CD14-positive monocyte (primary cell): ENCODE data around the gene SGK1. TPM values are rescaled to one million over a fixed set of nuclear protein-coding genes. Genes with fewer than 3 reads are reported as not detected.

ENCODE experiments used
- DNase-seq, 3 donors: peaks; one replicate each; pipeline ENCODE4 v3.0.0-alpha.2; 2011 to 2022
- H2AFZ ChIP-seq: 2 replicates; pipeline ENCODE4 v1.6.0; 2012; ENCODE audit warnings: mild to moderate bottlenecking, low read depth, low read length, inconsistent platforms; ENCODE audit not compliant: insufficient read depth, poor library complexity, severe bottlenecking
- H3K27ac ChIP-seq, 2 donors: 1 replicate in 1 of 2; 2 replicates in 1 of 2; pipeline ENCODE4 v1.5.1; 2012 to 2013; ENCODE audit warnings: low read length in 2 of 2, control low read depth in 1 of 2, inconsistent platforms in 1 of 2, low read depth in 1 of 2, mild to moderate bottlenecking in 1 of 2
- H3K27me3 ChIP-seq, 2 donors: one replicate each; pipeline versions ENCODE4 v1.6.0 to v1.6.1; 2011 to 2013; ENCODE audit warnings: low read length in 2 of 2; ENCODE audit not compliant: control insufficient read depth in 2 of 2, insufficient read depth in 2 of 2
- H3K36me3 ChIP-seq, 2 donors: replicated peaks in 1 of 2; 1 replicate in 1 of 2; 2 replicates in 1 of 2; pipeline versions ENCODE4 v1.5.1 to v1.6.1; 2012 to 2013; ENCODE audit warnings: low read length in 2 of 2, control low read depth in 1 of 2, inconsistent platforms in 1 of 2, mild to moderate bottlenecking in 1 of 2; ENCODE audit not compliant: insufficient read depth in 2 of 2, control insufficient read depth in 1 of 2
- H3K4me1 ChIP-seq, 2 donors: 1 replicate in 1 of 2; 2 replicates in 1 of 2; pipeline versions ENCODE4 v1.5.1 to v1.6.1; 2012 to 2013; ENCODE audit warnings: low read length in 2 of 2, control low read depth in 1 of 2, inconsistent platforms in 1 of 2, mild to moderate bottlenecking in 1 of 2, moderate library complexity in 1 of 2; ENCODE audit not compliant: insufficient read depth in 2 of 2, control insufficient read depth in 1 of 2
- H3K4me2 ChIP-seq: replicated peaks from 2 replicates; pipeline ENCODE3; 2012; ENCODE audit warnings: low read length, moderate library complexity, mild to moderate bottlenecking; ENCODE audit not compliant: poor library complexity, severe bottlenecking; ENCODE audit errors: extremely low read depth
- H3K4me3 ChIP-seq, 3 experiments: fragments of 200-600 bp in 1 of 3; sonication (generic) in 1 of 3; replicated peaks in 1 of 3; 1 replicate in 2 of 3; 2 replicates in 1 of 3; pipeline ENCODE4 v1.5.1; 2011 to 2013; ENCODE audit warnings: low read length in 3 of 3, mild to moderate bottlenecking in 3 of 3, control low read depth in 2 of 3, low read depth in 2 of 3, inconsistent platforms in 1 of 3, moderate library complexity in 1 of 3
- H3K79me2 ChIP-seq: 2 replicates; pipeline ENCODE4 v1.6.0; 2012; ENCODE audit warnings: mild to moderate bottlenecking, control low read depth, inconsistent platforms, low read length, moderate library complexity; ENCODE audit not compliant: insufficient read depth
- H3K9ac ChIP-seq: 2 replicates; pipeline ENCODE4 v1.6.0; 2017; ENCODE audit warnings: low read length, mild to moderate bottlenecking; ENCODE audit not compliant: insufficient read depth, poor library complexity, severe bottlenecking
- H3K9me3 ChIP-seq, 2 donors: replicated peaks in 1 of 2; 1 replicate in 1 of 2; 2 replicates in 1 of 2; pipeline versions ENCODE4 v1.5.1 to v1.6.1; 2012 to 2013; ENCODE audit warnings: low read length in 2 of 2, control low read depth in 1 of 2; ENCODE audit not compliant: control insufficient read depth in 1 of 2, insufficient read depth in 1 of 2
- H4K20me1 ChIP-seq: 2 replicates; pipeline ENCODE4 v1.6.0; 2012; ENCODE audit warnings: mild to moderate bottlenecking, low read length, control low read depth, moderate library complexity; ENCODE audit not compliant: insufficient read depth
- H3K27ac Mint-ChIP-seq, 7 donors: one replicate each; pipeline ENCODE4 v1.8.0; 2020; ENCODE audit warnings: mild to moderate bottlenecking in 7 of 7, mixed read lengths in 7 of 7, moderate library complexity in 6 of 7, inconsistent platforms in 2 of 7
- H3K27me3 Mint-ChIP-seq, 3 donors: one replicate each; pipeline ENCODE4 v1.8.0; 2021 to 2022; ENCODE audit warnings: low read depth in 3 of 3, mild to moderate bottlenecking in 3 of 3, mixed read lengths in 3 of 3, moderate library complexity in 3 of 3, inconsistent platforms in 1 of 3
- H3K36me3 Mint-ChIP-seq, 2 donors: one replicate each; pipeline ENCODE4 v1.8.0; 2020; ENCODE audit warnings: mixed read lengths in 2 of 2, inconsistent platforms in 1 of 2, mild to moderate bottlenecking in 1 of 2
- H3K4me1 Mint-ChIP-seq: one replicate; pipeline ENCODE4 v1.8.0; 2020; ENCODE audit warnings: mild to moderate bottlenecking, mixed read lengths
- H3K4me3 Mint-ChIP-seq, 2 donors: one replicate each; pipeline ENCODE4 v1.8.0; 2020; ENCODE audit warnings: mild to moderate bottlenecking in 2 of 2, mixed read lengths in 2 of 2, moderate library complexity in 1 of 2
- H3K9me3 Mint-ChIP-seq, 7 donors: one replicate each; pipeline ENCODE4 v1.8.0; 2020 to 2022; ENCODE audit warnings: mixed read lengths in 7 of 7, mild to moderate bottlenecking in 6 of 7, moderate library complexity in 6 of 7, inconsistent platforms in 2 of 7
- CTCF ChIP-seq: fragments of 200-600 bp; IDR thresholded peaks from one replicate; pipeline ENCODE4 v1.8.0; 2022; ENCODE audit warnings: antibody characterized with exemption, mild to moderate bottlenecking
- WGBS: methylation state at CpG from one replicate; pipeline ENCODE4 v1.1.5; 2013; ENCODE audit warnings: missing lambda C conversion rate; ENCODE audit not compliant: insufficient coverage; 5-methylcytosine and 5-hydroxymethylcytosine counted together
- intact Hi-C, 2 donors: fragments of 100-400 bp; cut with micrococcal nuclease; formaldehyde crosslinking; loops; one replicate each; pipeline versions ENCODE4 v1.15.0 to v1.15.1; 2023
- polyA plus RNA-seq, 3 donors: library from polyadenylated mRNA; depleted of rRNA in 1 of 3; unstranded in 2 of 3; stranded (reverse) in 1 of 3; fragments of 300-500 nt in 2 of 3; fragments of >200 nt in 1 of 3; fragmentation: Illumina TruSeq in 2 of 3; gene quantifications; 1 replicate in 2 of 3; 2 replicates in 1 of 3; pipeline ENCODE4 v1.2.3, GENCODE V29; 2012 to 2021

SGK1 gene
- polyA plus RNA-seq, 3 donors: 373 to 419 (median 407) TPM

GRCh38 chr6:134293659-134294161 lies 24.2 kb downstream of the SGK1 start:
- peaks cover 0 to 2% (median 1%) of the 10 kb centered on the region in 3 donors for H3K27me3 Mint-ChIP-seq
- no peak for TF ChIP-seq CTCF
- DNase-seq: no peak
- intact Hi-C loops: loop anchor here in 1 of 2 donors (10.0 kb wide), 2 partner anchors 121 to 231 kb away; no protein-coding TSS in a partner anchor
- no peak overlapping the region for H3K4me3 ChIP-seq
- H3K4me1 ChIP-seq: peaks cover 38 to 40% of the 10 kb centered on the region in 2 donors
- no peaks in the 10 kb centered on the region for H3K9me3 ChIP-seq
- peaks cover 0 to 6% (median 0%) of the 10 kb centered on the region in 7 donors for H3K9me3 Mint-ChIP-seq
- no peaks in the 10 kb centered on the region for H3K79me2 ChIP-seq
- peak overlapping the region in 3 of 7 donors; percentile 8 to 67 (median 18) for H3K27ac Mint-ChIP-seq
- no peaks in the 10 kb centered on the region for H3K36me3 ChIP-seq
- H3K36me3 Mint-ChIP-seq: peaks cover 5 to 7% of the 10 kb centered on the region in 2 donors
- no peak overlapping the region for H3K4me3 Mint-ChIP-seq
- no peak overlapping the region for H2AFZ ChIP-seq
- H3K9ac ChIP-seq: no peak overlapping the region
- no peaks in the 10 kb centered on the region for H3K27me3 ChIP-seq
- WGBS: no CpG with 5 or more reads among the region's 3 CpGs
- no peaks in the 10 kb centered on the region for H4K20me1 ChIP-seq
- no peak overlapping the region for H3K27ac ChIP-seq
- H3K4me2 ChIP-seq: no peak overlapping the region
- peaks cover 34% of the 10 kb centered on the region for H3K4me1 Mint-ChIP-seq

GRCh38 chr6:134291156-134291555 lies 26.8 kb downstream of the SGK1 start:
- peak overlapping the region in 3 of 7 donors; percentile 33 to 97 (median 46) for H3K27ac Mint-ChIP-seq
- WGBS: 100% methylated on average over 2 of the region's 4 CpGs

More at GRCh38 chr6:134291156-134291555, 26.8 kb downstream of the SGK1 start:
- TF ChIP-seq CTCF: no peak
- no peak for DNase-seq
- no peak overlapping the region for H3K4me2 ChIP-seq
- no peak overlapping the region for H2AFZ ChIP-seq
- H3K4me3 ChIP-seq: no peak overlapping the region
- Mint-ChIP-seq H3K27me3 (no peaks in the 10 kb centered on the region), H3K36me3 (peaks cover 3% of the 10 kb centered on the region in 2 donors), H3K4me3 (no peak overlapping the region), H3K4me1 (peaks cover 40% of the 10 kb centered on the region), H3K9me3 (peaks cover 0 to 6% (median 0%) of the 10 kb centered on the region in 7 donors)
- H3K27ac ChIP-seq: no peak overlapping the region
- H3K27me3 ChIP-seq: no peaks in the 10 kb centered on the region
- H4K20me1 ChIP-seq: no peaks in the 10 kb centered on the region
- H3K4me1 ChIP-seq: peaks cover 39 to 42% of the 10 kb centered on the region in 2 donors
- H3K79me2 ChIP-seq: no peaks in the 10 kb centered on the region
- H3K9ac ChIP-seq: no peak overlapping the region
- H3K36me3 ChIP-seq: no peaks in the 10 kb centered on the region
- intact Hi-C loops: loop anchor here in 1 of 2 donors (10.0 kb wide), 2 partner anchors 124 to 234 kb away; no protein-coding TSS in a partner anchor
- H3K9me3 ChIP-seq: no peaks in the 10 kb centered on the region
